Loucy (cell line): ENCODE results near the gene SLC25A21.

Experiments used
- H2AFZ ChIP-seq: fragments of 200-600 bp; sonication (generic); 2 replicates; pipeline ENCODE4 v1.6.0; 2016; ENCODE audit warnings: antibody characterized with exemption, mild to moderate bottlenecking, low read length, moderate library complexity
- H3F3A ChIP-seq: fragments of 200-600 bp; 2 replicates; pipeline ENCODE4 v1.6.0; 2016; ENCODE audit warnings: antibody characterized with exemption, low read depth, mild to moderate bottlenecking
- H3K27me3 ChIP-seq: fragments of 200-600 bp; sonication (generic); 2 replicates; pipeline ENCODE4 v1.6.1; 2014; ENCODE audit warnings: low read length, mild to moderate bottlenecking; ENCODE audit not compliant: insufficient read depth, poor library complexity, severe bottlenecking
- H3K36me3 ChIP-seq: fragments of 200-600 bp; sonication (generic); 2 replicates; pipeline ENCODE4 v1.6.1; 2016; ENCODE audit warnings: low read length; ENCODE audit not compliant: insufficient read depth
- H3K4me1 ChIP-seq: fragments of 200-600 bp; sonication (generic); 2 replicates; pipeline ENCODE4 v1.5.1; 2014; ENCODE audit warnings: low read length, mild to moderate bottlenecking; ENCODE audit not compliant: insufficient read depth, poor library complexity, severe bottlenecking
- H3K4me2 ChIP-seq: fragments of 200-600 bp; sonication (generic); 2 replicates; pipeline ENCODE4 v1.6.0; 2014; ENCODE audit warnings: antibody characterized with exemption, low read length, low read depth, mild to moderate bottlenecking; ENCODE audit not compliant: poor library complexity, severe bottlenecking
- H3K4me3 ChIP-seq: fragments of 200-600 bp; sonication (generic); 2 replicates; pipeline ENCODE4 v1.5.1; 2014; ENCODE audit warnings: low read length, mild to moderate bottlenecking, mixed read lengths; ENCODE audit not compliant: poor library complexity, severe bottlenecking
- H3K79me2 ChIP-seq: fragments of 200-600 bp; sonication (generic); 2 replicates; pipeline ENCODE4 v1.6.1; 2014; ENCODE audit warnings: low read length; ENCODE audit not compliant: insufficient read depth
- H3K9ac ChIP-seq: fragments of 200-600 bp; sonication (generic); 2 replicates; pipeline ENCODE4 v1.6.0; 2014; ENCODE audit warnings: mild to moderate bottlenecking, low read depth, low read length, moderate library complexity; ENCODE audit not compliant: poor library complexity, severe bottlenecking
- H3K9me2 ChIP-seq: fragments of 200-600 bp; sonication (generic); replicated peaks from 2 replicates; pipeline ENCODE4 v1.6.1; 2016; ENCODE audit warnings: low read depth, low read length, mixed read lengths
- H3K9me3 ChIP-seq: fragments of 200-600 bp; sonication (generic); 2 replicates; pipeline ENCODE4 v1.6.1; 2014; ENCODE audit warnings: mild to moderate bottlenecking, antibody characterized with exemption, low read length, low read depth; ENCODE audit not compliant: insufficient read depth
- H4K20me1 ChIP-seq: fragments of 200-600 bp; sonication (generic); 2 replicates; pipeline ENCODE4 v1.6.0; 2014; ENCODE audit warnings: antibody characterized with exemption, low read length, mild to moderate bottlenecking; ENCODE audit not compliant: insufficient read depth, poor library complexity, severe bottlenecking
- EZH2phosphoT487 ChIP-seq: fragments of 200-600 bp; IDR thresholded peaks from 2 replicates; pipeline ENCODE4 v1.6.1; 2018; ENCODE audit warnings: antibody characterized with exemption, mild to moderate bottlenecking, moderate library complexity, borderline replicate concordance
- TF ChIP-seq, protein P1 (sequence below): fragments of 200-600 bp; sonication (generic); conservative IDR thresholded peaks from 2 replicates; pipeline ENCODE4 v1.5.1; 2014; ENCODE audit warnings: mild to moderate bottlenecking, antibody characterized with exemption, low read length

Gene SLC25A21

DNA sequence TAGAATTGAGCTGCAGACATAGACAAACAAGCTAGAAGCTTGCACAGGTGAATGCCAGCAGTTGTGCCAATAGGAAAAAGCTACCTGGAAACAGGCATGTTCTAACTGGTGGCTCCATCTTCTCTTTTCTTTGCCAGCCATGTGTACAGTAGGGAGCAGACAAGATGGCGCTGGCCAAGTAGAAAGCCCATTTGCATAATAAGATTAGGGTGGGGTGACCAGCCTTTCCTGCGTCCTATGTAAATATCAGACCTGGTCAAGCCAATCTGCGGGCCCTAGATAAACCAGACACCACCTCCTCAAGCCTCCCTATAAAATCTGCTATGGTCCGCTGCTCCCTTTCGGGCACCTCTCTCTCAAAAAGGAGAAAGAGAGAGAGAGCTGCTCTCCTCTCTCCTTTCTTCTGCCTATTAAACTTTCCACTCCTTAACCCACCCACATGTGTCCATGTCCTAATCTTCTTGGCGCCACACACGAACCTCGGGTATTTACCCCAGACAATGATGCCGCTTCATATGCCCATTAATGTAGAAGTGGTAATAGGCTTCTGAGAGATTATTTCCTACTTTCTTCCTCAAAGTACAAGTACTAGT is 201.0 kb downstream of the SLC25A21 start:
- H4K20me1 ChIP-seq = no peaks in the 10 kb centered on the region
- no peak overlapping the region for H3K9ac ChIP-seq
- H3K9me2 ChIP-seq = no peaks in the 10 kb centered on the region
- H3K27me3 ChIP-seq = no peaks in the 10 kb centered on the region
- H3K4me1 ChIP-seq = no peaks in the 10 kb centered on the region
- H3K9me3 ChIP-seq = no peaks in the 10 kb centered on the region
- no peaks in the 10 kb centered on the region for H3F3A ChIP-seq
- TF ChIP-seq, protein P1, sequence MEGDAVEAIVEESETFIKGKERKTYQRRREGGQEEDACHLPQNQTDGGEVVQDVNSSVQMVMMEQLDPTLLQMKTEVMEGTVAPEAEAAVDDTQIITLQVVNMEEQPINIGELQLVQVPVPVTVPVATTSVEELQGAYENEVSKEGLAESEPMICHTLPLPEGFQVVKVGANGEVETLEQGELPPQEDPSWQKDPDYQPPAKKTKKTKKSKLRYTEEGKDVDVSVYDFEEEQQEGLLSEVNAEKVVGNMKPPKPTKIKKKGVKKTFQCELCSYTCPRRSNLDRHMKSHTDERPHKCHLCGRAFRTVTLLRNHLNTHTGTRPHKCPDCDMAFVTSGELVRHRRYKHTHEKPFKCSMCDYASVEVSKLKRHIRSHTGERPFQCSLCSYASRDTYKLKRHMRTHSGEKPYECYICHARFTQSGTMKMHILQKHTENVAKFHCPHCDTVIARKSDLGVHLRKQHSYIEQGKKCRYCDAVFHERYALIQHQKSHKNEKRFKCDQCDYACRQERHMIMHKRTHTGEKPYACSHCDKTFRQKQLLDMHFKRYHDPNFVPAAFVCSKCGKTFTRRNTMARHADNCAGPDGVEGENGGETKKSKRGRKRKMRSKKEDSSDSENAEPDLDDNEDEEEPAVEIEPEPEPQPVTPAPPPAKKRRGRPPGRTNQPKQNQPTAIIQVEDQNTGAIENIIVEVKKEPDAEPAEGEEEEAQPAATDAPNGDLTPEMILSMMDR = no peak
- no peak for TF ChIP-seq EZH2phosphoT487
- no peak overlapping the region for H2AFZ ChIP-seq
- no peak overlapping the region for H3K4me3 ChIP-seq
- H3K79me2 ChIP-seq = no peaks in the 10 kb centered on the region
- H3K36me3 ChIP-seq = no peaks in the 10 kb centered on the region
- no peak overlapping the region for H3K4me2 ChIP-seq

DNA sequence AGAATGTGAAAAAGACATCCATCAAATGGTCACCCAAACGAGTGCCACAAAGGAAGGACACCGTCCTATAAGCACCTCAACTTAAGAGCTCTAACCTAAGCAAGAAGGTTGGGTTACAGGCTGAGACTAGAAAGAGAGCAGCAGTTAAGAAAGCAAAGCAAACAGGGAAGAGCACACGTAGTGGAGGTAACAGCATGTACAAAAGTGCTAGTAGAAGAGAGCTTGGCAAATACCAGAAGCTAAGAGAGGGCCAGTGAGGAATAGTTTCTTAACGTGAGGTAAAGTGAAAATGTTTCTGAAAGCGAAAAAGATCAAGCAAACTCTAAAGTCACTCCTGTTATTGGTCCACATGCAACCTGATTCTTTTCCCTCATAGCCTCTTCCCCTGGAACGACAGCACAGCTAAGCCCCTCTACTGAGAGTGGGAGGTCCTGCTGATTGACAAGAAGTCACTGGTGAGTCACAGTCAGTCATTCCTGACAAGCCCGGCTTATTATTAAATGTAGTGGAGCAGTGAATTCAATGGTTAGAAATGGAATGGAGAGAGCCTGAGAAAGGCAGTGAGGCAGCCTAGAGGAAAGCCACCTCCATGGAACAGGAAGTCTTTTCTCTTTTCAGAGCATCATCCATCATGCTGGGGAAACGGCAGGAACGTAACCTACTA is 204.4 kb downstream of the SLC25A21 start:
- H4K20me1 ChIP-seq = no peaks in the 10 kb centered on the region
- H3K27me3 ChIP-seq = no peaks in the 10 kb centered on the region
- H3K36me3 ChIP-seq = no peaks in the 10 kb centered on the region
- H3K9me2 ChIP-seq = no peaks in the 10 kb centered on the region
- H3K4me1 ChIP-seq = no peaks in the 10 kb centered on the region
- H3K79me2 ChIP-seq = no peaks in the 10 kb centered on the region
- no peaks in the 10 kb centered on the region for H3K9me3 ChIP-seq
- no peak overlapping the region for H3K4me3 ChIP-seq
- no peaks in the 10 kb centered on the region for H3F3A ChIP-seq
- H2AFZ ChIP-seq = no peak overlapping the region
- H3K9ac ChIP-seq = no peak overlapping the region
- TF ChIP-seq, protein P1 = no peak
- no peak for TF ChIP-seq EZH2phosphoT487
- H3K4me2 ChIP-seq = no peak overlapping the region

DNA sequence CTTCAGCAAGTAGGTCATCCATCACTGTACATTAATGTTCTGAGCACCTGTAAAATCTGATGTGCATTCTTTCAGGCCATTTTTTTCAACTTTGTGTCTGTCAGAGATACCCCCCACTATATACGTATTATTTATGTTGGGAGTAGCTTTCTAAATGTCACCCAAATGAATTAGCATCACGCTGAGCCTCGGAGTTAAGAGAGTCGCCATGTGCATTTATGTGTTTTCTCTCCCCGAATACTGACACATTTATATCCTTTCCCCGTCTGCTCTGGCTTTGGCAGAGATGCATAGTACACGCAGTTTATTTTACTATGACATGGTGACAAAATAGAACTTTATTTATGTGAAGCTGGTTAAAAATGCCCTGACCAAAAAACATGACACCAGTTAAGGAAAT is 216.4 kb downstream of the SLC25A21 start:
- Histone ChIP-seq H3K4me2 (no peak overlapping the region), H3K4me1 (no peaks in the 10 kb centered on the region), H3K4me3 (no peak overlapping the region), H4K20me1 (no peaks in the 10 kb centered on the region), H2AFZ (no peak overlapping the region), H3K79me2 (no peaks in the 10 kb centered on the region), H3K27me3 (no peaks in the 10 kb centered on the region), H3K36me3 (no peaks in the 10 kb centered on the region), H3K9ac (no peak overlapping the region), H3F3A (no peaks in the 10 kb centered on the region), H3K9me2 (no peaks in the 10 kb centered on the region), H3K9me3 (no peaks in the 10 kb centered on the region)
- TF ChIP-seq EZH2phosphoT487 = no peak
- TF ChIP-seq, protein P1 = no peak
